Pericardium fibroblast (primary cell): ENCODE results near the gene OR11L1. TPM values are rescaled to one million over a fixed set of nuclear protein-coding genes. Genes with fewer than 3 reads are reported as not detected.

ENCODE experiments used
- total RNA-seq: library from RNA; depleted of rRNA; stranded (reverse); fragments of >200 nt; gene quantifications from 2 replicates; pipeline ENCODE4 v1.2.3, GENCODE V29; 2015

OR11L1 gene
- total RNA-seq: not detected in 2 replicates

GRCh38 chr1:247841796-247842195, at the start of gene OR11L1:
Gene OR11L1 (minus strand): TSS chr1:247841896. CDS start chr1:247841896, 0 bp downstream.

GRCh38 chr1:247857069-247857984, 15.6 kb upstream of the OR11L1 start, which contains the start of gene TRIM58:
Gene TRIM58 (plus strand): TSS chr1:247857187. CDS start chr1:247857247, 60 bp downstream.

GRCh38 chr1:247824023-247824422, 17.7 kb downstream of the OR11L1 start, which contains the start of gene OR14A16:
Gene OR14A16 (minus strand): TSS chr1:247824119. CDS start chr1:247815729, 8,390 bp downstream.

Other genes with a start within 250 kb of the OR11L1 start
- not detected in 2 replicates for gene OR2G3, start 236.3 kb downstream of the OR11L1 start, total RNA-seq
- gene OR13G1, start 162.2 kb downstream of the OR11L1 start, total RNA-seq: not detected in 2 replicates
- not detected in 2 replicates for gene OR6F1, start 125.2 kb downstream of the OR11L1 start, total RNA-seq
- gene OR14K1, start 103.3 kb downstream of the OR11L1 start, total RNA-seq: not detected in 2 replicates
- not detected in 2 replicates for gene OR14A2, start 93.8 kb downstream of the OR11L1 start, total RNA-seq
- not detected in 2 replicates for gene OR1C1, start 81.3 kb downstream of the OR11L1 start, total RNA-seq
- gene OR14A16, start 17.8 kb downstream of the OR11L1 start, total RNA-seq: not detected in 2 replicates
- 0.09 and 0.58 TPM in 2 replicates for gene TRIM58, start 15.3 kb upstream of the OR11L1 start, total RNA-seq
- gene OR2W3, start 53.7 kb upstream of the OR11L1 start, total RNA-seq: 0.12 TPM in 1 of 2 replicates, not detected in the other
- gene OR2T8, start 78.4 kb upstream of the OR11L1 start, total RNA-seq: not detected in 2 replicates
- gene OR2AJ1, start 83.0 kb upstream of the OR11L1 start, total RNA-seq: not detected in 2 replicates
- gene OR2L8, start 107.0 kb upstream of the OR11L1 start, total RNA-seq: not detected in 2 replicates
- gene OR2AK2, start 123.3 kb upstream of the OR11L1 start, total RNA-seq: not detected in 2 replicates
- gene OR2L5, start 171.8 kb upstream of the OR11L1 start, total RNA-seq: not detected in 2 replicates
- gene OR2L2, start 188.2 kb upstream of the OR11L1 start, total RNA-seq: not detected in 2 replicates
- gene OR2L3, start 204.9 kb upstream of the OR11L1 start, total RNA-seq: not detected in 2 replicates